Measurements from ENCODE around the gene TTLL5.

The TTLL5 gene

GRCh38 chr14:75711796-75712211, 50.8 kb downstream of the TTLL5 start:
- Histone ChIP-seq H3K27ac (ENCODE audit: low read depth, low read length) (peak overlapping the region; percentile 78), H3K4me3 (ENCODE audit: low read length) (no peak overlapping the region), H3K36me3 (ENCODE audit: control insufficient read depth, insufficient read depth, low read length) (no peaks in the 10 kb centered on the region), H3K4me1 (ENCODE audit: control insufficient read depth, insufficient read depth, low read length) (peaks cover 15% of the 10 kb centered on the region), H3K9ac (ENCODE audit: low read length) (no peak overlapping the region), H3K27me3 (ENCODE audit: control insufficient read depth, insufficient read depth, low read length) (no peaks in the 10 kb centered on the region)

- no peaks in the 10 kb centered on the region for H3K27me3 ChIP-seq (ENCODE audit: control insufficient read depth, insufficient read depth, low read length)
- H3K9ac ChIP-seq (ENCODE audit: low read length), result no peak overlapping the region
- no peaks in the 10 kb centered on the region for H3K36me3 ChIP-seq (ENCODE audit: control insufficient read depth, insufficient read depth, low read length)
- peak overlapping the region; percentile 23 for H3K27ac ChIP-seq (ENCODE audit: low read depth, low read length)
- no peak overlapping the region for H3K4me3 ChIP-seq (ENCODE audit: low read length)
- peaks cover 33% of the 10 kb centered on the region for H3K4me1 ChIP-seq (ENCODE audit: control insufficient read depth, insufficient read depth, low read length)
Observed at GRCh38 chr14:75714991-75715390, 53.9 kb downstream of the TTLL5 start.

- Histone ChIP-seq H3K4me1 (ENCODE audit: control insufficient read depth, insufficient read depth, low read length) (peaks cover 40% of the 10 kb centered on the region), H3K27me3 (ENCODE audit: control insufficient read depth, insufficient read depth, low read length) (no peaks in the 10 kb centered on the region), H3K9ac (ENCODE audit: low read length) (no peak overlapping the region), H3K36me3 (ENCODE audit: control insufficient read depth, insufficient read depth, low read length) (no peaks in the 10 kb centered on the region), H3K4me3 (ENCODE audit: low read length) (no peak overlapping the region), H3K27ac (ENCODE audit: low read depth, low read length) (peak overlapping the region; percentile 33)
Observed at GRCh38 chr14:75715926-75716780, 55.1 kb downstream of the TTLL5 start.

- no peaks in the 10 kb centered on the region for H3K36me3 ChIP-seq (ENCODE audit: control insufficient read depth, insufficient read depth, low read length)
- H3K27me3 ChIP-seq (ENCODE audit: control insufficient read depth, insufficient read depth, low read length), result no peaks in the 10 kb centered on the region
- H3K4me3 ChIP-seq (ENCODE audit: low read length), result no peak overlapping the region
- H3K4me1 ChIP-seq (ENCODE audit: control insufficient read depth, insufficient read depth, low read length), result peaks cover 28% of the 10 kb centered on the region
- no peak overlapping the region for H3K27ac ChIP-seq (ENCODE audit: low read depth, low read length)
- H3K9ac ChIP-seq (ENCODE audit: low read length), result no peak overlapping the region
Observed at GRCh38 chr14:75717729-75718128, 56.7 kb downstream of the TTLL5 start.

GRCh38 chr14:75718199-75718598, 57.2 kb downstream of the TTLL5 start:
- H3K27ac ChIP-seq (ENCODE audit: low read depth, low read length), result no peak overlapping the region
- peaks cover 27% of the 10 kb centered on the region for H3K4me1 ChIP-seq (ENCODE audit: control insufficient read depth, insufficient read depth, low read length)
- no peak overlapping the region for H3K4me3 ChIP-seq (ENCODE audit: low read length)
- no peaks in the 10 kb centered on the region for H3K36me3 ChIP-seq (ENCODE audit: control insufficient read depth, insufficient read depth, low read length)
- no peak overlapping the region for H3K9ac ChIP-seq (ENCODE audit: low read length)
- H3K27me3 ChIP-seq (ENCODE audit: control insufficient read depth, insufficient read depth, low read length), result no peaks in the 10 kb centered on the region

GRCh38 chr14:75720116-75720515, 59.1 kb downstream of the TTLL5 start:
- Histone ChIP-seq H3K9ac (ENCODE audit: low read length) (no peak overlapping the region), H3K4me1 (ENCODE audit: control insufficient read depth, insufficient read depth, low read length) (peaks cover 26% of the 10 kb centered on the region), H3K4me3 (ENCODE audit: low read length) (no peak overlapping the region), H3K27ac (ENCODE audit: low read depth, low read length) (peak overlapping the region; percentile 84), H3K36me3 (ENCODE audit: control insufficient read depth, insufficient read depth, low read length) (no peaks in the 10 kb centered on the region), H3K27me3 (ENCODE audit: control insufficient read depth, insufficient read depth, low read length) (no peaks in the 10 kb centered on the region)

GRCh38 chr14:75720842-75721498, 59.9 kb downstream of the TTLL5 start:
- peaks cover 26% of the 10 kb centered on the region for H3K4me1 ChIP-seq (ENCODE audit: control insufficient read depth, insufficient read depth, low read length)
- peak overlapping the region; percentile 9 for H3K4me3 ChIP-seq (ENCODE audit: low read length)
- H3K27me3 ChIP-seq (ENCODE audit: control insufficient read depth, insufficient read depth, low read length), result no peaks in the 10 kb centered on the region
- H3K9ac ChIP-seq (ENCODE audit: low read length), result no peak overlapping the region
- no peaks in the 10 kb centered on the region for H3K36me3 ChIP-seq (ENCODE audit: control insufficient read depth, insufficient read depth, low read length)
- H3K27ac ChIP-seq (ENCODE audit: low read depth, low read length), result peak overlapping the region; percentile 84

- Histone ChIP-seq H3K4me3 (ENCODE audit: low read length) (no peak overlapping the region), H3K27ac (ENCODE audit: low read depth, low read length) (no peak overlapping the region), H3K36me3 (ENCODE audit: control insufficient read depth, insufficient read depth, low read length) (no peaks in the 10 kb centered on the region), H3K27me3 (ENCODE audit: control insufficient read depth, insufficient read depth, low read length) (no peaks in the 10 kb centered on the region), H3K9ac (ENCODE audit: low read length) (no peak overlapping the region), H3K4me1 (ENCODE audit: control insufficient read depth, insufficient read depth, low read length) (peaks cover 20% of the 10 kb centered on the region)
Observed at GRCh38 chr14:75723716-75724115, 62.7 kb downstream of the TTLL5 start.

- peaks cover 11% of the 10 kb centered on the region for H3K4me1 ChIP-seq (ENCODE audit: control insufficient read depth, insufficient read depth, low read length)
- no peak overlapping the region for H3K9ac ChIP-seq (ENCODE audit: low read length)
- H3K4me3 ChIP-seq (ENCODE audit: low read length), result no peak overlapping the region
- H3K27ac ChIP-seq (ENCODE audit: low read depth, low read length), result peak overlapping the region; percentile 68
- H3K27me3 ChIP-seq (ENCODE audit: control insufficient read depth, insufficient read depth, low read length), result no peaks in the 10 kb centered on the region
- no peaks in the 10 kb centered on the region for H3K36me3 ChIP-seq (ENCODE audit: control insufficient read depth, insufficient read depth, low read length)
Observed at GRCh38 chr14:75724414-75725204, 63.6 kb downstream of the TTLL5 start.

GRCh38 chr14:75725481-75725880, 64.4 kb downstream of the TTLL5 start:
- Histone ChIP-seq H3K9ac (ENCODE audit: low read length) (no peak overlapping the region), H3K36me3 (ENCODE audit: control insufficient read depth, insufficient read depth, low read length) (no peaks in the 10 kb centered on the region), H3K4me3 (ENCODE audit: low read length) (no peak overlapping the region), H3K27me3 (ENCODE audit: control insufficient read depth, insufficient read depth, low read length) (no peaks in the 10 kb centered on the region), H3K4me1 (ENCODE audit: control insufficient read depth, insufficient read depth, low read length) (peaks cover 2% of the 10 kb centered on the region), H3K27ac (ENCODE audit: low read depth, low read length) (peak overlapping the region; percentile 68)

GRCh38 chr14:75726321-75726720, 65.3 kb downstream of the TTLL5 start:
- H3K27ac ChIP-seq (ENCODE audit: low read depth, low read length), result no peak overlapping the region
- no peaks in the 10 kb centered on the region for H3K27me3 ChIP-seq (ENCODE audit: control insufficient read depth, insufficient read depth, low read length)
- H3K4me1 ChIP-seq (ENCODE audit: control insufficient read depth, insufficient read depth, low read length), result no peaks in the 10 kb centered on the region
- no peaks in the 10 kb centered on the region for H3K36me3 ChIP-seq (ENCODE audit: control insufficient read depth, insufficient read depth, low read length)
- H3K9ac ChIP-seq (ENCODE audit: low read length), result no peak overlapping the region
- no peak overlapping the region for H3K4me3 ChIP-seq (ENCODE audit: low read length)

- Histone ChIP-seq H3K36me3 (ENCODE audit: control insufficient read depth, insufficient read depth, low read length) (no peaks in the 10 kb centered on the region), H3K4me1 (ENCODE audit: control insufficient read depth, insufficient read depth, low read length) (no peaks in the 10 kb centered on the region), H3K4me3 (ENCODE audit: low read length) (no peak overlapping the region)
Observed at GRCh38 chr14:75727124-75727523, 66.1 kb downstream of the TTLL5 start.

More at GRCh38 chr14:75727124-75727523, 66.1 kb downstream of the TTLL5 start:
- H3K27ac ChIP-seq (ENCODE audit: low read depth, low read length), result no peak overlapping the region
- no peaks in the 10 kb centered on the region for H3K27me3 ChIP-seq (ENCODE audit: control insufficient read depth, insufficient read depth, low read length)
- H3K9ac ChIP-seq (ENCODE audit: low read length), result no peak overlapping the region

All from rectal smooth muscle tissue (tissue), 1 donor.